Retinal pigment epithelial cell (primary cell): ENCODE data around the gene MS4A1.

Source experiments
- DNase-seq: peaks from one replicate; pipeline ENCODE4 v3.0.0-alpha.2; 2010; ENCODE audit warnings: low read depth
- H3K4me3 ChIP-seq: 2 replicates; pipeline ENCODE4 v1.5.1; 2011; ENCODE audit warnings: mild to moderate bottlenecking, low read length, control low read depth, moderate library complexity
- CTCF ChIP-seq: conservative IDR thresholded peaks from 2 replicates; pipeline ENCODE4 v1.5.1; 2011; ENCODE audit warnings: low read depth, low read length, control low read depth, inconsistent platforms

Gene MS4A1

GRCh38 chr11:60513496-60514460, 58.1 kb downstream of the MS4A1 start:
- TF ChIP-seq CTCF: no peak
- no peak for DNase-seq
- H3K4me3 ChIP-seq: no peak overlapping the region

- no peak for DNase-seq
- TF ChIP-seq CTCF: no peak
- no peak within 1 kb of the TSS for H3K4me3 ChIP-seq
Observed at GRCh38 chr11:60515144-60515855, 59.7 kb downstream of the MS4A1 start, which contains the start of gene MS4A13. MS4A13 (plus strand) TSS chr11:60515392; CDS start chr11:60518084, 2,692 bp downstream.
